ENCODE measurements around the gene HOXA3. TPM values are rescaled to one million over a fixed set of nuclear protein-coding genes. Genes with fewer than 3 reads are reported as not detected.

HOXA3 gene
- total and polyA plus RNA-seq, 10 of the 15 experiments (the other 5 are each of a cell fraction or from before 2014, with no cell fraction given) = 0.05 TPM; not detected in 9

DNA sequence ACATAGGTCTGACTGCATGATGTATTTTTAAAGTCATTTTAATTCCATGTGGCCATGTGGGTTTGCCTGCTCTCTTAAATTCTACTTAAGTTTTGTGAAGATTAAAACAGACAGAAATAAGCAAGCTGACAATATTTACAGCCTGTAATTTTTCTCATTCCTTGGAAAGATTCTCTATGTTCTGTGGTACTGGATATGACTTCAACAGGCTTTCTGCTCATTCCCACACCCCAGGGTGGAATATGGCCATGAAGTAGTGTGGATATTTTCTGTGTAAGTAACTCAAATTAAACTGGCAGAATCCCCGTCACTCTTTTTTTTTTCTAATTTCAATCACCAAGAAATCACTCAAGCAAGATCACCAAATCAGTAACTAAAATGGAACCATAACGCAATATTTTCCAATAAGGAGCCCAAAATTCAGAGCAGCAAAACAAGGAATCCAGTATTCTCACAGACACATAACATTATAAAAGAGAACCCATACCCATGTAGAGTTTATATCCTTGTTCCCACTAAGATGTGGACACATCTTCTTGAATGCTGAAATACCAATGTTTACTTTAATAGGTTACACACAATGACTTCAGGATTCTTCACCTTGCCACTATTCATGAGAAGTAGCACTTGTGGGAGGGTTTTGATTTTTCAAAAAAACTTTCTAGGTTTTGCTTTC, 14.6 kb downstream of the HOXA3 start:
- POLR2A ChIA-PET = no interaction called here
- H3K36me3 ChIP-seq (ENCODE audit: control insufficient read depth in 2 of 2, insufficient read depth in 2 of 2, low read length in 1 of 2) = no peaks in the 10 kb centered on the region
- intact Hi-C loops (cut with micrococcal nuclease; ENCODE audit: unreplicated experiment) = no loop called here

More for the DNA sequence above, 14.6 kb downstream of the HOXA3 start:
- CTCF ChIA-PET = no interaction called here
- H3K9me3 ChIP-seq (replicated peaks; ENCODE audit: control insufficient read depth, insufficient read depth, low read length) = no peaks in the 10 kb centered on the region
- H3K4me2 ChIP-seq (ENCODE audit: control insufficient read depth, insufficient read depth) = no peak overlapping the region
- H3K9ac ChIP-seq (ENCODE audit: control insufficient read depth, insufficient read depth, low read length) = no peak overlapping the region
- ATAC-seq = no peak
- H3K4me3 ChIP-seq = no peak overlapping the region
- BruUV-seq (replicated peaks) = no TSS peak
- H2AFZ ChIP-seq (ENCODE audit: control insufficient read depth, low read depth, low read length) = no peak overlapping the region
- no peaks in the 10 kb centered on the region; the same call in 1 of the 2 replicates for H3K4me1 ChIP-seq (ENCODE audit: control insufficient read depth, insufficient read depth, low read length)
- RAD21 ChIA-PET (ENCODE audit: unreplicated experiment) = no interaction called here
- H4K20me1 ChIP-seq (ENCODE audit: control insufficient read depth, insufficient read depth) = no peaks in the 10 kb centered on the region
- H3K27ac ChIP-seq (ENCODE audit: control insufficient read depth, insufficient read depth) = no peak overlapping the region
- DNase-seq (ENCODE audit: low read depth, low spot score) = no peak
- FAIRE-seq = no peak
- WGBS (ENCODE audit: insufficient coverage, insufficient replicate concordance, low lambda C conversion rate, missing lambda C conversion rate) = 80% methylated on average over 2 of the region's 2 CpGs
- SMC1A ChIA-PET (ENCODE audit: uncharacterized antibody, unreplicated experiment) = no interaction called here
- TF ChIP-seq BACH1 (IDR thresholded peaks at IDR 0.05; ENCODE audit: borderline replicate concordance) = no peak
- TF ChIP-seq, protein P1, sequence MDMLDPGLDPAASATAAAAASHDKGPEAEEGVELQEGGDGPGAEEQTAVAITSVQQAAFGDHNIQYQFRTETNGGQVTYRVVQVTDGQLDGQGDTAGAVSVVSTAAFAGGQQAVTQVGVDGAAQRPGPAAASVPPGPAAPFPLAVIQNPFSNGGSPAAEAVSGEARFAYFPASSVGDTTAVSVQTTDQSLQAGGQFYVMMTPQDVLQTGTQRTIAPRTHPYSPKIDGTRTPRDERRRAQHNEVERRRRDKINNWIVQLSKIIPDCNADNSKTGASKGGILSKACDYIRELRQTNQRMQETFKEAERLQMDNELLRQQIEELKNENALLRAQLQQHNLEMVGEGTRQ (IDR thresholded peaks at IDR 0.05; ENCODE audit: borderline replicate concordance, low read depth, low read length) = no peak
- TF ChIP-seq BCL11A (IDR thresholded peaks at IDR 0.05; ENCODE audit: low read depth, low read length) = no peak
- TF ChIP-seq EP300 (IDR thresholded peaks at IDR 0.05; ENCODE audit: borderline replicate concordance in 1 of 2, control insufficient read depth in 1 of 2, low read depth in 2 of 2, low read length in 2 of 2) = no peak
- no peak for TF ChIP-seq PML (IDR thresholded peaks at IDR 0.05; ENCODE audit: low read length)
- no peak for TF ChIP-seq NR2C2 (IDR thresholded peaks at IDR 0.05; ENCODE audit: borderline replicate concordance, control insufficient read depth, insufficient read length, low read depth)
- no peak for TF ChIP-seq POU2F2 (IDR thresholded peaks at IDR 0.05; ENCODE audit: borderline replicate concordance, low read depth, low read length)
- no peak for TF ChIP-seq ZSCAN29 (IDR thresholded peaks at IDR 0.05)
- TF ChIP-seq STAT1 (conservative IDR thresholded peaks at IDR 0.05) = no peak
- TF ChIP-seq CEBPB (IDR thresholded peaks at IDR 0.05; ENCODE audit: borderline replicate concordance in 1 of 2, low read depth in 2 of 2, low read length in 2 of 2) = no peak
- TF ChIP-seq NR2C1 (IDR thresholded peaks at IDR 0.05) = no peak
- peaks cover 0 to 7% of the 10 kb centered on the region in 2 experiments; a peak in 2 of 4 replicates for H3K27me3 ChIP-seq (replicated peaks in 1 of 2; ENCODE audit: control insufficient read depth in 2 of 2, insufficient read depth in 2 of 2, low read length in 1 of 2)
- in situ Hi-C loops (cut with MboI) = no loop called here
- no peaks in the 10 kb centered on the region for H3K79me2 ChIP-seq (ENCODE audit: control insufficient read depth, insufficient read depth, low read length)

Data from GM12878 (cell line).